TTC549 (cell line): ENCODE results near the gene APOL4.
"Not testable (repeated sequence)": the region's sequence is repeated elsewhere in the genome, so short reads cannot be mapped to it uniquely, and the experiment has no call there.

Experiments
- FAIRE-seq: peaks from 2 replicates; lab custom pipeline; 2012; peaks lifted over from hg19 to GRCh38; lab: Jason Lieb, UNC

The APOL4 gene

DNA sequence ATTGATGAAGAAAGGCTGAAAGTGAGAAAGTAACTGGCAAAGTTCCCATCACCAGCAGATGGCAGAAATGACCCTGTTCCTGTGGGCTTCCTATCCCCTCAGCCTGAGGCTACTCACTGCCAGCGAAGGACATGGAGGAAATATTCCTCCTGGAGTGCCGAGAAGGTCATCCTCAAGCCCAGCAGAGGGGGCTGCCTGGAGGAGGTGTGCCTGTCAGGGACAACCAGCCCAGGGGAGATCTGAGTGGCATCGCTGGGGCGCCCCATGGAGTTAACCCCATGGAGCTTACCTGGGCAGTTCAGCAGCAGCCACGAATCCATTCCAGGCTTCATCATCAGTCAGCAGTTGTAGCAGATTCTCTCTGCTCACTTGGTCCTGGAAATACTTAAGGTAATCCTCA, 29.4 kb upstream of the APOL4 start:
- FAIRE-seq, result not testable (repeated sequence)

- FAIRE-seq, result not testable (repeated sequence)
Measured at GRCh38 chr22:36229649-36230048, 28.0 kb upstream of the APOL4 start.

- no peak for FAIRE-seq
Measured at GRCh38 chr22:36228944-36229343, 27.3 kb upstream of the APOL4 start.

DNA sequence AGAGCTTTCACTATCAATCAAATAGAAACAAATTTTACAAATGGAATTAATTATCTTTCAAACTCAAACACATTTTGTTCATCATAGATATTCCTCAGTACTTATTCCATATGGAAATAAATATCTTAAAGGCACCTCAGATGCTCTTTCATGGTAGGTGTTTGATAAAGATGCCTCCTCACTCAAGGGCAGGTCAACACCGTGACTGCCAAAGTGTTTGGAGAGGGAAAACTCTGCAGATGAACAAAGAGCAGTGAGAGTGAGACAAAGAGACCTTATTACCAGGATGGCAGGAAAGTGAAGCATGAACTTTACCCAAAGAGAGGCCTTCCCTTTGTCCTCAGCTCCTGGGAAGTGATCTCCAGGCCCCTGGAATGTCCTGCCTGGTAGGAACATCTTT, 26.8 kb upstream of the APOL4 start:
- FAIRE-seq, result not testable (repeated sequence)

DNA sequence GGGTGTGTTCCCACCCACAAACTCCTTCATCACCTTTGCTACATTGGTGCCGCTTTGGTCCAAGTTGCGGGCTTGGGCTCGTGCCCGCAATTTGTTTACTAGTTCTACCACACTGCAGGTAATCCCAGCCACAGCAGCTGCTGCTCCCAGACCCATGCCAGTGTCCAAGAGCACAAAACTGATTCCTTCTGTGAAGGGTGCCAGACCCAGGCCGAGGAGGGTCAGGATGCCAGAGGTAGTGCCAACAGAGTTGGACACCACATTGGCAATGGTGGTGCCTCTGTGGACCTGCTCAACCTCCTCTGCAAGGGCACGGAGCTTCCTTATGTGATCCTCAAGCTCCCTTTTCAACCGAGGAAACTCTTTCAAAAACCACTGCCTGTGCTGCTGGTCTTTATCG, 26.2 kb upstream of the APOL4 start:
- no peak for FAIRE-seq

DNA sequence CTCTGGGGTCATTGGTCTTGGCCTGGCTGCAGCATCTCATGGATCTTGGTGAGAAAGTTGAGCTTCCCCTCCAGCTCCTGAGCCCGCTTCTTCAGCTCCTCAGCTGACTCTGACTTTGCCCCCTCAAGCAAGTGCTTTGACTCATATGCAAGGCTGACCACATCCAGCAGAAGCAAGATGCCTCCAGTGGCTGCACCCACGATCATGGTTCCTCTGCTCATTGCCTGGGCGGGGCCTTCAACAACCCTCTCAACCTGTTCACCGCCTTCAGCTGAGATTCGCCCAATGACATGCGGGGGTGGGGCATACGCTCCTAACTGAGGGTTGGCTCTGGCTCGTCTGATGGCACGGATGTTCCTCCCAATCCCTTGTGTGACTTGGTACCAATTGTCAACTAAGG, 25.8 kb upstream of the APOL4 start:
- no peak for FAIRE-seq

GRCh38 chr22:36226189-36226588, 24.6 kb upstream of the APOL4 start:
- no peak for FAIRE-seq

GRCh38 chr22:36225333-36225922, 23.8 kb upstream of the APOL4 start:
- no peak for FAIRE-seq

DNA sequence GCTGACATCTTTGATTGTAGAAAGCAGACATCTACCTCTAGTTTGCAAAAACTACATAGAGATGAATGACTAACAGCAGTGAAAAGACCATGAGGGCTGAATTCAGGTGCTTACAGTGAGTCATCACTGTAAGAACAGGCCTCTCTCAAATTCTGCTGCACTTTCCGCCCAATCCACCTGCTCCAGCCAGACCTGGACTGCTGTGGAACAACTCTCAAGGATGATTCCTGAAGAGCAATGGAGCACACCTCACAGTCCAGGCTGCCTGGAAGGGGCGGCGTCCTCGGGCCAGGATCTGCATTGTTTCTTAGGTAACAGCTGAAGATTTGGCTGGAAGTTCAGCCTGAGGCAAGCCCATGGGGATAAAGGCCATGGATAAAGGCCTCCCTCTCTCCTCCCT, 22.6 kb upstream of the APOL4 start:
- FAIRE-seq, result no peak

DNA sequence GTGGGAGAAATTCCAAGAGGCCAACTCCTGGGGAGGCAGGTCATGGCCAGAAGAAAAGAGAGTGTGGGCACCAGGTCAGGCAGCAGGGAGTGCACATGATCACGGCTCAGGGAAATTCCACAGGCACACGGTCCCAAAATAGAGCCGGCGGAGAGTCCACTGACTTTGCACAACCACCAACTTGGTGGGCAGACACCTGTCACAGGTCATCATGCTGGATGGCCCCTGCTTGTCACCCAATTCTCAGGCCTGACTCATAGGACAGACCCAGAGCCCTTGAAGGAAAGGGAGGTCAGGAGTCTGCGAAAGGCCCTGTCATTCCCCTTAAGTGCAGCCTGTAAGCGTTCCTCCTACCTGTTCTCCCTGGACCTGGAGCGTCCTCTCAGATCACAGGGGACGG, 21.9 kb upstream of the APOL4 start:
- FAIRE-seq, result no peak

DNA sequence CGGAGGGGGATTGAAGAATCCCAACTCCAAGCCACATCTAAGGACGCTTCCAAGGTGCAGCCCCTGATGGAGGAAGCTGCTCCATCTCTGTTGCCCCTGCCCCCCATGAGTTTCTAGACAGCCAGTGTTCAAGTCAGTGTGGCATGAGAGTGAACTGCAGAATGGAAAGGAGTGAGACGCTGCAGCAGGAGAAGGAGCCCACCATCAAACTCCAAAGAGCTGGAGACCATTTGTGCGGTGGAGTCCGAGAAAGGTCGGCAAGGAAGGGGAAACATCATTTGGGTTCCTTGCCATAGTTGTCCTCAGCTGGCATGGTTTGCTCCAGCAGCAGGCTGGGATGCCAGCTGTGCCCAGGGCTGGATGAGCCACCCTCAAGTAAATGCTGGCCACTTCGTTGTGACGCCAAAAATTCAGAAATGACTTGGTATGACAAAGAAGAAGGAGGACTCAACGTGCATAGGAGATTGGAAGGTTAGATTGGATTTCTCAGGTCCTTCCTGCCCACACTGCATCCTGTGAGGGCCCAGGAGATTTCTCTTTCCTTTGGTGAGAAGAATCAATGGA, 21.4 kb upstream of the APOL4 start:
- FAIRE-seq, result no peak

GRCh38 chr22:36221799-36222751, 20.5 kb upstream of the APOL4 start:
- FAIRE-seq, result no peak

- FAIRE-seq, result no peak
Measured at GRCh38 chr22:36220451-36220921, 18.9 kb upstream of the APOL4 start.

- no peak for FAIRE-seq
Measured at GRCh38 chr22:36218648-36219193, 17.1 kb upstream of the APOL4 start.

DNA sequence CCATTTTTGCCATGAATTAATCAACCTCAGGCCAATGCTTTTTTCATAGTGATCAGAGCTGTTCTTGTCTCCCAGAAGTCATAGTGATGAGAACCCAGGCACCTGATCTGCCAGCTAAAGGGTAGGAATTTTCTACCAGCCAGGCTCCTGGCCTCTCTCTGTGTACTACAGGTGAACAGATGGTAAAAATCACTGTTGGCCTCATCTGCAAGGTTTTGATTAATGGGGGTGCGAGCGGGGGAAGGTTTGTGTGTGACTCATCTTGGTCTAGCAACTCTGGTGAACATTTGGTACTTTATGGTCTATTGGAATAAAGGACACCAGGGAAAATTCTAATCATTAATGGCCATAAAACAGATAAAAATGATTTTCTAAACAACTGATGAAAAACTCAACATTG, 14.4 kb upstream of the APOL4 start:
- FAIRE-seq, result no peak

DNA sequence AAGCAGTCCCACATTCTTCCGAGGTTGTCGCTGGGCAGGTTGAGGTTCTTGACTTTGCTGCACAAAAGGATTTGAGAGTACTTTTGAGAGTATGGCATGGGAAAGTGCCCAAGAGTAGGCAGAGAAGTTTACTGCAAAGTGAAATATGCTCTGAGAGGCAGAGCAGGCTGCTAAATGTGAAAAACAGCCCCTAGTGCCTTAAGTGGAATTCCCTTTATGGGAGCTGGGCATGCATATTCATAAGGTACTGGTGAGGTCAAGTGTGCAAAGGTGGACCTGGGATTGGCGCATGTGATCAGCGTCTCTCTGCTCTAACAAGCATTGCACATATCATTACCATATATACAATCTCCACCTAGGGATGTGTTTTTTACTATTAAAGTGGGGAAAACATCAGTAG, 12.0 kb upstream of the APOL4 start:
- FAIRE-seq, result no peak

GRCh38 chr22:36212901-36213300, 11.3 kb upstream of the APOL4 start:
- FAIRE-seq, result no peak

DNA sequence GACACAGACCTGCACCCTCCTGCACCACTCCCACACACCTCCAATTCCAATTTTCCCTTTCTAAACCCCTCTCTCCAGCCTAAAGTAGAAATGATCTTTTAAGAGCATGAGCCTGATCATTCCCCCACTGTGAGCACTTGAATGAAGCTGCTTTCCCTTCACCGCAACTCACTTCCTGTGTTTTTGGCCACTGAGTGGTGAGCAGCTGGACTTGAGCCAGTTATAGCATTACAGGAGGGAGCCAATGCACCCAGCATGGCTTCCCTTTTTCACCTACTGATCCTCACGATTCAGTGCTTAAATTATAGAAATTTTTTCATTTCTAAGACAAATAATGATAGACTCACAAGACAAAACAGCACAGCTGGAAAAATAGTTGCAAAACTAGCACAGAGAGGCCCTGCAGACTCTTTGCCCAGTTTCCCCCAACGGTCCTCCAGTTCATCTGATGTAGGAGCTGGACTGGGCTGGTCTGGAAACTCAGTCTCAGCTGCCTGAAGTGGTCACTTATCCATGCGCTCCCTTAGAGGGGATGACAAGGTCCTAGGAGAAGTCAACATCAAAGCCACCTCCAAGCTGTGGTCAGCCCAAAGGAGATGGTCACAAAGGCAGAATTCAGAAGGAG, 9.7 kb upstream of the APOL4 start:
- no peak for FAIRE-seq

GRCh38 chr22:36210224-36210623, 8.6 kb upstream of the APOL4 start:
- no peak for FAIRE-seq

- FAIRE-seq, result not testable (repeated sequence)
Measured at GRCh38 chr22:36209488-36209908, 7.9 kb upstream of the APOL4 start.

GRCh38 chr22:36208914-36209313, 7.3 kb upstream of the APOL4 start:
- no peak for FAIRE-seq

- no peak for FAIRE-seq
Measured at GRCh38 chr22:36208162-36208765, 6.7 kb upstream of the APOL4 start.
